HepG2 (cell line): ENCODE data around the gene ADD2. TPM values are rescaled to one million over a fixed set of nuclear protein-coding genes. Genes with fewer than 3 reads are reported as not detected.
A peak's percentile ranks its signal among the peaks of the same experiment; 100 is the strongest.

ENCODE experiments used
- ESRRA ChIP-seq: sonication (generic); formaldehyde crosslinking; IDR thresholded peaks from 2 replicates; pipeline ENCODE4 v1.5.1; 2020; ENCODE audit warnings: mild to moderate bottlenecking, low read depth, missing genetic modification reagents
- FOXP1 ChIP-seq, 2 experiments: fragments of 450-650 bp in 1 of 2; IDR thresholded peaks; 2 replicates each; pipeline ENCODE4 v1.6.1; 2017 to 2018; ENCODE audit warnings: antibody characterized with exemption in 1 of 2
- GTF2F1 ChIP-seq: fragments of 150-350 bp; IDR thresholded peaks from 2 replicates; pipeline ENCODE4 v1.6.1; 2014; ENCODE audit warnings: low read length
- ISL2 ChIP-seq: sonication (generic); formaldehyde crosslinking; IDR thresholded peaks from 2 replicates; pipeline ENCODE4 v1.5.0; 2020; ENCODE audit warnings: missing genetic modification reagents
- MEIS2 ChIP-seq: sonication (generic); formaldehyde crosslinking; IDR thresholded peaks from 2 replicates; pipeline ENCODE4 v1.9.0; 2021; ENCODE audit warnings: mild to moderate bottlenecking, missing genetic modification reagents
- PAX8 ChIP-seq: sonication (generic); formaldehyde crosslinking; IDR thresholded peaks from 2 replicates; pipeline ENCODE4 v1.8.0; 2022; ENCODE audit warnings: mild to moderate bottlenecking, missing genetic modification reagents, borderline replicate concordance
- ZNF33A ChIP-seq: sonication (generic); formaldehyde crosslinking; IDR thresholded peaks from 2 replicates; pipeline ENCODE4 v1.5.1; 2020; ENCODE audit warnings: missing genetic modification reagents, mild to moderate bottlenecking, moderate library complexity, borderline replicate concordance
- polyA plus RNA-seq, 8 experiments: library from polyadenylated mRNA; depleted of rRNA in 3 of 8; stranded (reverse) in 7 of 8; unstranded in 1 of 8; fragments of >200 nt; fragmentation: Illumina TruSeq in 4 of 8; extraction: Trizol in 4 of 8; gene quantifications; 2 replicates each; pipeline versions ENCODE4 v1.2.1 to v1.2.3, GENCODE V29; 2011 to 2016; ENCODE audit warnings: low read depth in 4 of 8, missing spikeins in 1 of 8, mixed read lengths in 1 of 8; ENCODE audit not compliant: insufficient read depth in 1 of 8
- total RNA-seq, 5 experiments: library from RNA; depleted of rRNA; stranded (reverse); fragments of >200 nt; fragmentation: Illumina TruSeq; extraction: Trizol; gene quantifications; 2 replicates each; pipeline ENCODE4 v1.2.3, GENCODE V29; 2016; ENCODE audit warnings: low read depth in 1 of 5
- TF ChIP-seq, protein P1 (sequence below): sonication (generic); formaldehyde crosslinking; IDR thresholded peaks from 2 replicates; pipeline ENCODE4 v1.5.1; 2020; ENCODE audit warnings: missing genetic modification reagents, mild to moderate bottlenecking, borderline replicate concordance
- TF ChIP-seq, protein P2 (sequence below): sonication (generic); formaldehyde crosslinking; IDR thresholded peaks from 2 replicates; pipeline ENCODE4 v1.8.0; 2022; ENCODE audit warnings: mild to moderate bottlenecking, missing genetic modification reagents, moderate library complexity
- TF ChIP-seq, protein P3 (sequence below): sonication (generic); formaldehyde crosslinking; IDR thresholded peaks from 2 replicates; pipeline ENCODE4 v1.5.1; 2020; ENCODE audit warnings: mild to moderate bottlenecking, missing genetic modification reagents, borderline replicate concordance
- TF ChIP-seq, protein P4 (sequence below): IDR thresholded peaks from 2 replicates; pipeline ENCODE4 v1.6.1; 2016; ENCODE audit warnings: missing biosample characterization, missing genetic modification reagents, low read depth
- TF ChIP-seq, protein P5 (sequence below): sonication (generic); formaldehyde crosslinking; IDR thresholded peaks from 2 replicates; pipeline ENCODE4 v1.4.0; 2020; ENCODE audit warnings: missing genetic modification reagents

ADD2 gene
- total and polyA plus RNA-seq, 2 of the 13 experiments (the other 11 are each of a cell fraction or from before 2014, with no cell fraction given), result 0.05 to 0.13 TPM

DNA sequence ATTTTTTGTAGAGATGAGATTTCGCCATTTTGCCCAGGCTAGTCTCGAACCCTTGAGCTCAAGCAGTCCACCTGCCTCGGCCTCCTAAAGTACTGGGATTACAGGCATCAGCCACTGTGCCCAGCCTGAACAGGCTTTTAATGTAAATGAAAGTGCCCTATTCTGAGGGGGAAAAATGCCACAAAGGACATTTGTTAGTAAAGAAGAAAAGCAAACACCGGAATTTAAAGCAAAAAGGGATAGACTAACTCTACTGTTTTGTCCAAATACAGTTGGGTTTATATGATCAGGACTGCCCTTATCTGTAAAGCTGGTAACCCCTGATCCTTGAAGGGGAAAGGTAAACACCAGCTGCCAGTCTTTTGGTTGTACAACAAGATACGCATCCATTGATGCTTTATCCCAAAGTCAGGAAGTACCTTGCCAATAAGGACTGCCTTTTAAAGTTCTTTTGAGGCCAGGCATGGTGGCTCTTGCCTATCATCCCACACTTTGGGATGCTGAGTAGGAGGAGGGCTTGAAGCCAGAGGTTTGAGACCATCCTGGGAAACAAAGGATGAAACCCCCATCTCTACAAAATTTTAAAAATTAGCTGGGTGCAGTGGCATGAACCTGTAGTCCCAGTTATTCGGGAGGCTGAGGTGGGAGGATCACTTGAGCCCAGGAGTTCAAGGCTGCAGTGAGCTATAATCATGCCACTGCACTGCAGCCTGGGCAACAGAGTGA is 39.3 kb upstream of the ADD2 start (continued):
- TF ChIP-seq, protein P1, sequence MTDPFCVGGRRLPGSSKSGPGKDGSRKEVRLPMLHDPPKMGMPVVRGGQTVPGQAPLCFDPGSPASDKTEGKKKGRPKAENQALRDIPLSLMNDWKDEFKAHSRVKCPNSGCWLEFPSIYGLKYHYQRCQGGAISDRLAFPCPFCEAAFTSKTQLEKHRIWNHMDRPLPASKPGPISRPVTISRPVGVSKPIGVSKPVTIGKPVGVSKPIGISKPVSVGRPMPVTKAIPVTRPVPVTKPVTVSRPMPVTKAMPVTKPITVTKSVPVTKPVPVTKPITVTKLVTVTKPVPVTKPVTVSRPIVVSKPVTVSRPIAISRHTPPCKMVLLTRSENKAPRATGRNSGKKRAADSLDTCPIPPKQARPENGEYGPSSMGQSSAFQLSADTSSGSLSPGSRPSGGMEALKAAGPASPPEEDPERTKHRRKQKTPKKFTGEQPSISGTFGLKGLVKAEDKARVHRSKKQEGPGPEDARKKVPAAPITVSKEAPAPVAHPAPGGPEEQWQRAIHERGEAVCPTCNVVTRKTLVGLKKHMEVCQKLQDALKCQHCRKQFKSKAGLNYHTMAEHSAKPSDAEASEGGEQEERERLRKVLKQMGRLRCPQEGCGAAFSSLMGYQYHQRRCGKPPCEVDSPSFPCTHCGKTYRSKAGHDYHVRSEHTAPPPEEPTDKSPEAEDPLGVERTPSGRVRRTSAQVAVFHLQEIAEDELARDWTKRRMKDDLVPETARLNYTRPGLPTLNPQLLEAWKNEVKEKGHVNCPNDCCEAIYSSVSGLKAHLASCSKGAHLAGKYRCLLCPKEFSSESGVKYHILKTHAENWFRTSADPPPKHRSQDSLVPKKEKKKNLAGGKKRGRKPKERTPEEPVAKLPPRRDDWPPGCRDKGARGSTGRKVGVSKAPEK (CRISPR knock-in tag), result no peak
- peak; percentile 75; the same call in 1 of the 2 replicates for TF ChIP-seq ESRRA (CRISPR knock-in tag)
- TF ChIP-seq ISL2 (CRISPR knock-in tag), result peak; percentile 99
- no peak for TF ChIP-seq PAX8
- TF ChIP-seq ZNF33A (CRISPR knock-in tag), result peak; percentile 49; the same call in 1 of the 2 replicates
- TF ChIP-seq, protein P2, sequence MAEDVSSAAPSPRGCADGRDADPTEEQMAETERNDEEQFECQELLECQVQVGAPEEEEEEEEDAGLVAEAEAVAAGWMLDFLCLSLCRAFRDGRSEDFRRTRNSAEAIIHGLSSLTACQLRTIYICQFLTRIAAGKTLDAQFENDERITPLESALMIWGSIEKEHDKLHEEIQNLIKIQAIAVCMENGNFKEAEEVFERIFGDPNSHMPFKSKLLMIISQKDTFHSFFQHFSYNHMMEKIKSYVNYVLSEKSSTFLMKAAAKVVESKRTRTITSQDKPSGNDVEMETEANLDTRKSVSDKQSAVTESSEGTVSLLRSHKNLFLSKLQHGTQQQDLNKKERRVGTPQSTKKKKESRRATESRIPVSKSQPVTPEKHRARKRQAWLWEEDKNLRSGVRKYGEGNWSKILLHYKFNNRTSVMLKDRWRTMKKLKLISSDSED (CRISPR knock-in tag), result no peak
- TF ChIP-seq, protein P3, sequence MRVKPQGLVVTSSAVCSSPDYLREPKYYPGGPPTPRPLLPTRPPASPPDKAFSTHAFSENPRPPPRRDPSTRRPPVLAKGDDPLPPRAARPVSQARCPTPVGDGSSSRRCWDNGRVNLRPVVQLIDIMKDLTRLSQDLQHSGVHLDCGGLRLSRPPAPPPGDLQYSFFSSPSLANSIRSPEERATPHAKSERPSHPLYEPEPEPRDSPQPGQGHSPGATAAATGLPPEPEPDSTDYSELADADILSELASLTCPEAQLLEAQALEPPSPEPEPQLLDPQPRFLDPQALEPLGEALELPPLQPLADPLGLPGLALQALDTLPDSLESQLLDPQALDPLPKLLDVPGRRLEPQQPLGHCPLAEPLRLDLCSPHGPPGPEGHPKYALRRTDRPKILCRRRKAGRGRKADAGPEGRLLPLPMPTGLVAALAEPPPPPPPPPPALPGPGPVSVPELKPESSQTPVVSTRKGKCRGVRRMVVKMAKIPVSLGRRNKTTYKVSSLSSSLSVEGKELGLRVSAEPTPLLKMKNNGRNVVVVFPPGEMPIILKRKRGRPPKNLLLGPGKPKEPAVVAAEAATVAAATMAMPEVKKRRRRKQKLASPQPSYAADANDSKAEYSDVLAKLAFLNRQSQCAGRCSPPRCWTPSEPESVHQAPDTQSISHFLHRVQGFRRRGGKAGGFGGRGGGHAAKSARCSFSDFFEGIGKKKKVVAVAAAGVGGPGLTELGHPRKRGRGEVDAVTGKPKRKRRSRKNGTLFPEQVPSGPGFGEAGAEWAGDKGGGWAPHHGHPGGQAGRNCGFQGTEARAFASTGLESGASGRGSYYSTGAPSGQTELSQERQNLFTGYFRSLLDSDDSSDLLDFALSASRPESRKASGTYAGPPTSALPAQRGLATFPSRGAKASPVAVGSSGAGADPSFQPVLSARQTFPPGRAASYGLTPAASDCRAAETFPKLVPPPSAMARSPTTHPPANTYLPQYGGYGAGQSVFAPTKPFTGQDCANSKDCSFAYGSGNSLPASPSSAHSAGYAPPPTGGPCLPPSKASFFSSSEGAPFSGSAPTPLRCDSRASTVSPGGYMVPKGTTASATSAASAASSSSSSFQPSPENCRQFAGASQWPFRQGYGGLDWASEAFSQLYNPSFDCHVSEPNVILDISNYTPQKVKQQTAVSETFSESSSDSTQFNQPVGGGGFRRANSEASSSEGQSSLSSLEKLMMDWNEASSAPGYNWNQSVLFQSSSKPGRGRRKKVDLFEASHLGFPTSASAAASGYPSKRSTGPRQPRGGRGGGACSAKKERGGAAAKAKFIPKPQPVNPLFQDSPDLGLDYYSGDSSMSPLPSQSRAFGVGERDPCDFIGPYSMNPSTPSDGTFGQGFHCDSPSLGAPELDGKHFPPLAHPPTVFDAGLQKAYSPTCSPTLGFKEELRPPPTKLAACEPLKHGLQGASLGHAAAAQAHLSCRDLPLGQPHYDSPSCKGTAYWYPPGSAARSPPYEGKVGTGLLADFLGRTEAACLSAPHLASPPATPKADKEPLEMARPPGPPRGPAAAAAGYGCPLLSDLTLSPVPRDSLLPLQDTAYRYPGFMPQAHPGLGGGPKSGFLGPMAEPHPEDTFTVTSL (CRISPR knock-in tag), result peak; percentile 97
- TF ChIP-seq, protein P4, sequence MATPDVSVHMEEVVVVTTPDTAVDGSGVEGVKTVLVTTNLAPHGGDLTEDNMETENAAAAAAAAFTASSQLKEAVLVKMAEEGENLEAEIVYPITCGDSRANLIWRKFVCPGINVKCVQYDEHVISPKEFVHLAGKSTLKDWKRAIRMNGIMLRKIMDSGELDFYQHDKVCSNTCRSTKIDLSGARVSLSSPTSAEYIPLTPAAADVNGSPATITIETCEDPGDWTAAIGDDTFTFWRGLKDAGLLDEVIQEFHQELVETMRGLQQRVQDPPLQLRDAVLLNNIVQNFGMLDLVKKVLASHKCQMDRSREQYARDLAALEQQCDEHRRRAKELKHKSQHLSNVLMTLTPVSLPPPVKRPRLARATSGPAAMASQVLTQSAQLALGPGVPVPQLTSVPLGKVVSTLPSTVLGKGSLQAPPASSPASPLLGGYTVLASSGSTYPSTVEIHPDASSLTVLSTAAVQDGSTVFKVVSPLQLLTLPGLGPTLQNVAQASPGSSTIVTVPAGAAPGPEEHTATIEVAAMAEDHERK, result no peak
- no peak for TF ChIP-seq GTF2F1
- TF ChIP-seq, protein P5, sequence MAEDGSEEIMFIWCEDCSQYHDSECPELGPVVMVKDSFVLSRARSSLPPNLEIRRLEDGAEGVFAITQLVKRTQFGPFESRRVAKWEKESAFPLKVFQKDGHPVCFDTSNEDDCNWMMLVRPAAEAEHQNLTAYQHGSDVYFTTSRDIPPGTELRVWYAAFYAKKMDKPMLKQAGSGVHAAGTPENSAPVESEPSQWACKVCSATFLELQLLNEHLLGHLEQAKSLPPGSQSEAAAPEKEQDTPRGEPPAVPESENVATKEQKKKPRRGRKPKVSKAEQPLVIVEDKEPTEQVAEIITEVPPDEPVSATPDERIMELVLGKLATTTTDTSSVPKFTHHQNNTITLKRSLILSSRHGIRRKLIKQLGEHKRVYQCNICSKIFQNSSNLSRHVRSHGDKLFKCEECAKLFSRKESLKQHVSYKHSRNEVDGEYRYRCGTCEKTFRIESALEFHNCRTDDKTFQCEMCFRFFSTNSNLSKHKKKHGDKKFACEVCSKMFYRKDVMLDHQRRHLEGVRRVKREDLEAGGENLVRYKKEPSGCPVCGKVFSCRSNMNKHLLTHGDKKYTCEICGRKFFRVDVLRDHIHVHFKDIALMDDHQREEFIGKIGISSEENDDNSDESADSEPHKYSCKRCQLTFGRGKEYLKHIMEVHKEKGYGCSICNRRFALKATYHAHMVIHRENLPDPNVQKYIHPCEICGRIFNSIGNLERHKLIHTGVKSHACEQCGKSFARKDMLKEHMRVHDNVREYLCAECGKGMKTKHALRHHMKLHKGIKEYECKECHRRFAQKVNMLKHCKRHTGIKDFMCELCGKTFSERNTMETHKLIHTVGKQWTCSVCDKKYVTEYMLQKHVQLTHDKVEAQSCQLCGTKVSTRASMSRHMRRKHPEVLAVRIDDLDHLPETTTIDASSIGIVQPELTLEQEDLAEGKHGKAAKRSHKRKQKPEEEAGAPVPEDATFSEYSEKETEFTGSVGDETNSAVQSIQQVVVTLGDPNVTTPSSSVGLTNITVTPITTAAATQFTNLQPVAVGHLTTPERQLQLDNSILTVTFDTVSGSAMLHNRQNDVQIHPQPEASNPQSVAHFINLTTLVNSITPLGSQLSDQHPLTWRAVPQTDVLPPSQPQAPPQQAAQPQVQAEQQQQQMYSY, result peak; percentile 67; the same call in 1 of the 2 replicates
- TF ChIP-seq FOXP1 (IDR thresholded peaks at IDR 0.05), result 0 out of 2 replicates have a peak, but pooled peaks have one; percentile 44
- TF ChIP-seq FOXP1 (CRISPR knock-in tag; IDR thresholded peaks at IDR 0.05), result peak; percentile 92
- peak; percentile 89 for TF ChIP-seq MEIS2 (CRISPR knock-in tag)
